HG03108 (cell line): ENCODE results near the gene FRMPD1.
"Not testable (repeated sequence)": the region's sequence is repeated elsewhere in the genome, so short reads cannot be mapped to it uniquely, and the experiment has no call there.

Experiments
- ATAC-seq: cut with Tn5 transposase; IDR thresholded peaks from one replicate; pipeline ENCODE4 v1.9.1; 2021; ENCODE audit warnings: moderate library complexity; ENCODE audit not compliant: unreplicated experiment

FRMPD1 gene

GRCh38 chr9:37730839-37731238 is 80.1 kb downstream of the FRMPD1 start:
- no peak for ATAC-seq

GRCh38 chr9:37732086-37732741 is 81.5 kb downstream of the FRMPD1 start:
- ATAC-seq: no peak

GRCh38 chr9:37732952-37733351 is 82.2 kb downstream of the FRMPD1 start:
- no peak for ATAC-seq

- ATAC-seq: no peak
Observed at GRCh38 chr9:37739222-37739621, 88.5 kb downstream of the FRMPD1 start.

GRCh38 chr9:37740128-37740527 is 89.4 kb downstream of the FRMPD1 start:
- no peak for ATAC-seq

- no peak for ATAC-seq
Observed at GRCh38 chr9:37740631-37741328, 90.0 kb downstream of the FRMPD1 start.

- no peak for ATAC-seq
Observed at GRCh38 chr9:37745970-37746369, 95.2 kb downstream of the FRMPD1 start.

- ATAC-seq: no peak
Observed at GRCh38 chr9:37746448-37747270, 95.9 kb downstream of the FRMPD1 start.

GRCh38 chr9:37747271-37747753 is 96.6 kb downstream of the FRMPD1 start:
- ATAC-seq: no peak

GRCh38 chr9:37749129-37749528 is 98.4 kb downstream of the FRMPD1 start:
- no peak for ATAC-seq

GRCh38 chr9:37751186-37751585 is 100.4 kb downstream of the FRMPD1 start:
- ATAC-seq: no peak

- not testable (repeated sequence) for ATAC-seq
Observed at GRCh38 chr9:37751704-37752103, 101.0 kb downstream of the FRMPD1 start.

- not testable (repeated sequence) for ATAC-seq
Observed at GRCh38 chr9:37752112-37752511, 101.4 kb downstream of the FRMPD1 start.

- ATAC-seq: no peak
Observed at GRCh38 chr9:37752642-37753488, 102.1 kb downstream of the FRMPD1 start.

GRCh38 chr9:37753489-37754190 is 102.9 kb downstream of the FRMPD1 start, which contains the start of gene TRMT10B:
Gene TRMT10B, plus strand, starts transcription at chr9:37753805. Its CDS starts 8,127 bp downstream, at chr9:37761932.
- peak; percentile 76 for ATAC-seq

- ATAC-seq: no peak
Observed at GRCh38 chr9:37758747-37759146, 108.0 kb downstream of the FRMPD1 start.

GRCh38 chr9:37760416-37761161 is 109.8 kb downstream of the FRMPD1 start:
- ATAC-seq: no peak

- no peak for ATAC-seq
Observed at GRCh38 chr9:37761511-37761910, 110.8 kb downstream of the FRMPD1 start.

- not testable (repeated sequence) for ATAC-seq
Observed at GRCh38 chr9:37765263-37765662, 114.5 kb downstream of the FRMPD1 start.
